IMR-90 (cell line): ENCODE data around the gene NSD2. TPM values are rescaled to one million over a fixed set of nuclear protein-coding genes. Genes with fewer than 3 reads are reported as not detected.

Experiments
- ATAC-seq: fragments of 200-7000 bp; cut with Tn5 transposase; 2 replicates; pipeline ENCODE4 v1.9.1; 2020; ENCODE audit warnings: low read depth, mild to moderate bottlenecking, moderate library complexity
- BruUV-seq: library from RNA; stranded (reverse); fragments of 400-500 nt; replicated peaks from 2 replicates; lab custom pipeline; 2021; lab: Mats Ljungman, UMichigan
- CTCF ChIA-PET: fragments of 300-600 bp; formaldehyde crosslinking; extraction: SDS; loops from one replicate; lab custom pipeline; 2021; ENCODE audit warnings: antibody characterized with exemption; lab: Yijun Ruan, JAX
- POLR2A ChIA-PET: fragments of 300-600 bp; sonication (Branson Sonifier 250); formaldehyde crosslinking; loops from one replicate; lab custom pipeline; 2022; ENCODE audit warnings: antibody characterized with exemption; ENCODE audit not compliant: unreplicated experiment; lab: Charles Lee
- DNase-seq: peaks from one replicate; pipeline ENCODE4 v3.0.0; 2013
- H2AFZ ChIP-seq: replicated peaks from 2 replicates; pipeline ENCODE3; 2013; ENCODE audit warnings: low read length, mild to moderate bottlenecking; ENCODE audit not compliant: poor library complexity
- H2AK5ac ChIP-seq: 2 replicates; pipeline ENCODE4 v1.6.1; 2013; ENCODE audit warnings: low read depth, low read length, inconsistent platforms
- H2AK9ac ChIP-seq: replicated peaks from 2 replicates; pipeline ENCODE3; 2013; ENCODE audit warnings: mild to moderate bottlenecking, low read depth, low read length, moderate library complexity; ENCODE audit not compliant: poor library complexity
- H2BK120ac ChIP-seq: 2 replicates; pipeline ENCODE4 v1.6.1; 2013; ENCODE audit warnings: low read depth, low read length, inconsistent platforms
- H2BK15ac ChIP-seq: 3 replicates; pipeline ENCODE4 v1.6.1; 2013; ENCODE audit warnings: low read depth, low read length, inconsistent platforms
- H2BK20ac ChIP-seq: 2 replicates; pipeline ENCODE4 v1.6.1; 2013; ENCODE audit warnings: low read depth, mild to moderate bottlenecking, inconsistent platforms, low read length, moderate library complexity
- H2BK5ac ChIP-seq: 2 replicates; pipeline ENCODE4 v1.6.1; 2013; ENCODE audit warnings: mild to moderate bottlenecking, low read depth, low read length, inconsistent platforms; ENCODE audit not compliant: poor library complexity, severe bottlenecking
- H3K14ac ChIP-seq: replicated peaks from 2 replicates; pipeline ENCODE4 v1.6.1; 2013; ENCODE audit warnings: low read depth, low read length, inconsistent platforms
- H3K18ac ChIP-seq: 2 replicates; pipeline ENCODE4 v1.6.1; 2013; ENCODE audit warnings: low read depth, low read length, control low read depth
- H3K23ac ChIP-seq: 2 replicates; pipeline ENCODE4 v1.6.1; 2013; ENCODE audit warnings: low read depth, low read length, inconsistent platforms
- H3K27ac ChIP-seq: 2 replicates; pipeline ENCODE4 v1.5.1; 2013; ENCODE audit warnings: mild to moderate bottlenecking, control low read depth, low read length; ENCODE audit not compliant: insufficient read depth
- H3K27me3 ChIP-seq: 2 replicates; pipeline ENCODE4 v1.6.1; 2013; ENCODE audit warnings: low read length; ENCODE audit not compliant: control insufficient read depth, insufficient read depth
- H3K36me3 ChIP-seq: 2 replicates; pipeline ENCODE4 v1.6.1; 2013; ENCODE audit warnings: low read length, mixed read lengths; ENCODE audit not compliant: control insufficient read depth, insufficient read depth
- H3K4ac ChIP-seq: 2 replicates; pipeline ENCODE4 v1.6.1; 2013; ENCODE audit warnings: low read depth, low read length, inconsistent platforms
- H3K4me1 ChIP-seq: 2 replicates; pipeline ENCODE4 v1.6.1; 2013; ENCODE audit warnings: low read length, mixed read lengths; ENCODE audit not compliant: control insufficient read depth, insufficient read depth
- H3K4me2 ChIP-seq: 2 replicates; pipeline ENCODE4 v1.6.1; 2013; ENCODE audit warnings: low read depth, mild to moderate bottlenecking, control low read depth, low read length, moderate library complexity
- H3K4me3 ChIP-seq: 2 replicates; pipeline ENCODE4 v1.5.1; 2013; ENCODE audit warnings: low read depth, mild to moderate bottlenecking, control low read depth, low read length, moderate library complexity; ENCODE audit not compliant: insufficient read depth
- H3K56ac ChIP-seq: 2 replicates; pipeline ENCODE4 v1.6.1; 2013; ENCODE audit warnings: low read length, inconsistent platforms; ENCODE audit not compliant: insufficient read depth; ENCODE audit errors: extremely low read depth
- H3K79me1 ChIP-seq, 2 experiments: 2 replicates each; pipeline ENCODE4 v1.6.1; 2013; ENCODE audit warnings: low read length in 2 of 2, inconsistent platforms in 1 of 2, low read depth in 1 of 2
- H3K9ac ChIP-seq: 2 replicates; pipeline ENCODE4 v1.6.1; 2013; ENCODE audit warnings: low read depth, low read length, control low read depth
- H3K9me1 ChIP-seq: 2 replicates; pipeline ENCODE4 v1.6.1; 2013; ENCODE audit warnings: low read length, inconsistent platforms; ENCODE audit not compliant: insufficient read depth
- H3K9me3 ChIP-seq: 2 replicates; pipeline ENCODE4 v1.6.1; 2013; ENCODE audit warnings: low read length; ENCODE audit not compliant: control insufficient read depth, insufficient read depth
- H4K20me1 ChIP-seq: 2 replicates; pipeline ENCODE4 v1.6.1; 2013; ENCODE audit warnings: low read length, inconsistent platforms; ENCODE audit not compliant: insufficient read depth
- H4K5ac ChIP-seq: 2 replicates; pipeline ENCODE4 v1.6.1; 2013; ENCODE audit warnings: mild to moderate bottlenecking, low read depth, low read length, control low read depth
- H4K8ac ChIP-seq, 2 experiments: 2 replicates each; pipeline ENCODE4 v1.6.1; 2013; ENCODE audit warnings: low read depth in 2 of 2, low read length in 2 of 2, control low read depth in 1 of 2, inconsistent platforms in 1 of 2
- H4K91ac ChIP-seq: 2 replicates; pipeline ENCODE4 v1.6.1; 2013; ENCODE audit warnings: low read depth, low read length, inconsistent platforms; ENCODE audit not compliant: insufficient read depth
- CEBPB ChIP-seq: IDR thresholded peaks from 2 replicates; pipeline ENCODE4 v1.6.1; 2012; ENCODE audit warnings: low read depth, low read length, improper control_type of control experiment
- CHD1 ChIP-seq: IDR thresholded peaks from 2 replicates; pipeline ENCODE4 v1.6.1; 2012; ENCODE audit warnings: low read depth, low read length, improper control_type of control experiment
- MAFK ChIP-seq: IDR thresholded peaks from 2 replicates; pipeline ENCODE4 v1.6.1; 2012; ENCODE audit warnings: low read depth, low read length, improper control_type of control experiment
- POLR2A ChIP-seq: IDR thresholded peaks from 2 replicates; pipeline ENCODE4 v1.6.1; 2012; ENCODE audit warnings: mild to moderate bottlenecking, low read depth, low read length
- RFX5 ChIP-seq: IDR thresholded peaks from 2 replicates; pipeline ENCODE4 v1.8.0; 2012; ENCODE audit warnings: low read depth, mild to moderate bottlenecking, low read length, moderate library complexity
- SMC3 ChIP-seq: fragments of 150-350 bp; IDR thresholded peaks from 2 replicates; pipeline ENCODE4 v1.6.1; 2016; ENCODE audit warnings: low read depth, mild to moderate bottlenecking, antibody characterized with exemption, low read length, moderate library complexity
- WGBS, 2 experiments: methylation state at CpG; one replicate each; pipeline versions ENCODE4 v1.1.5 to v1.1.7; 2013; ENCODE audit warnings: missing lambda C conversion rate in 2 of 2; ENCODE audit not compliant: insufficient read length in 1 of 2; ENCODE audit errors: extremely low coverage in 2 of 2; 5-methylcytosine and 5-hydroxymethylcytosine counted together
- dilution Hi-C: fragments of 300-500 bp; cut with HindIII; formaldehyde crosslinking; loops from one replicate; pipeline ENCODE4 v1.14.3; 2018; ENCODE audit warnings: low sequenced_read_pairs; ENCODE audit not compliant: unreplicated experiment
- in situ Hi-C: fragments of 300-500 bp; cut with MboI; formaldehyde crosslinking; loops from 3 replicates; pipeline ENCODE4 v1.14.3; 2019; ENCODE audit warnings: low sequenced_read_pairs, inconsistent platforms, mixed read lengths
- intact Hi-C: fragments of 100-400 bp; cut with micrococcal nuclease; formaldehyde crosslinking; loops from 2 replicates; pipeline ENCODE4 v1.10.0; 2022
- polyA plus RNA-seq, 3 experiments: library from polyadenylated mRNA; depleted of rRNA; stranded (reverse); fragments of >200 nt; gene quantifications; 2 replicates each; pipeline ENCODE4 v1.2.3, GENCODE V29; 2012; ENCODE audit warnings: low replicate concordance in 1 of 3
- total RNA-seq: library from RNA; depleted of rRNA; stranded (reverse); fragments of >200 nt; gene quantifications from 2 replicates; pipeline ENCODE4 v1.2.3, GENCODE V29; 2012

NSD2 gene
- total and polyA plus RNA-seq, 2 of the 4 experiments (the other 2 are of a cell fraction): 35.9 to 68.1 TPM

- no peak overlapping the region for H3K4ac ChIP-seq
- H3K9me3 ChIP-seq: no peaks in the 10 kb centered on the region
- H3K56ac ChIP-seq: no peak overlapping the region
- DNase-seq: no peak
- no peak overlapping the region for H2BK15ac ChIP-seq
- no peak overlapping the region for H2AFZ ChIP-seq
- H3K18ac ChIP-seq: no peak overlapping the region
- H2BK20ac ChIP-seq: no peak overlapping the region
- H2AK5ac ChIP-seq: no peak overlapping the region
- ChIA-PET CTCF (no interaction called here), POLR2A (no interaction called here)
- no peak overlapping the region for H3K4me2 ChIP-seq
- no TSS peak for BruUV-seq
- no peak overlapping the region for H4K5ac ChIP-seq
- H3K14ac ChIP-seq: no peak overlapping the region
- H3K9ac ChIP-seq: no peak overlapping the region
- ATAC-seq: no peak
- H4K20me1 ChIP-seq: no peaks in the 10 kb centered on the region; the same call in 1 of the 2 replicates
- peaks cover 6% of the 10 kb centered on the region; the same call in 1 of the 2 replicates for H3K9me1 ChIP-seq
- no peaks in the 10 kb centered on the region for H3K27me3 ChIP-seq
- H2BK120ac ChIP-seq: no peak overlapping the region
- dilution Hi-C loops: no loop called here
- no peaks in the 10 kb centered on the region for H3K4me1 ChIP-seq
- H3K23ac ChIP-seq: no peak overlapping the region
- no peak for TF ChIP-seq SMC3
- TF ChIP-seq MAFK: no peak
- no peak for TF ChIP-seq CHD1
- no peak for TF ChIP-seq POLR2A
- TF ChIP-seq RFX5: no peak
- no peak for TF ChIP-seq CEBPB
- in situ Hi-C loops: no loop called here
- H3K36me3 ChIP-seq: peaks cover 32% of the 10 kb centered on the region
- intact Hi-C loops: no loop called here
- WGBS, 2 experiments: 97% methylated on average over 6 of the region's 10 CpGs; no CpG with 5 or more reads in 1 of the 2 experiments
- no peak overlapping the region for H4K8ac ChIP-seq
- H4K91ac ChIP-seq: no peak overlapping the region
- H3K27ac ChIP-seq: no peak overlapping the region
- no peak overlapping the region for H2BK5ac ChIP-seq
- peaks cover 19 to 51% of the 10 kb centered on the region in 2 experiments for H3K79me1 ChIP-seq
- no peak overlapping the region for H3K4me3 ChIP-seq
- no peak overlapping the region for H2AK9ac ChIP-seq
These were observed 79.2 kb downstream of the NSD2 start for GRCh38 chr4:1950369-1950768.
